Spleen (tissue), 11 donors: Measurements from ENCODE around the gene SLC26A1. TPM values are rescaled to one million over a fixed set of nuclear protein-coding genes. Genes with fewer than 3 reads are reported as not detected.

Experiments used
- DNase-seq: peaks from one replicate; pipeline ENCODE4 v3.0.0-alpha.2; 2020
- H3K27ac ChIP-seq, 8 donors: fragments of 200-600 bp; sonication (generic) in 7 of 8; 1 replicate in 4 of 8; 2 replicates in 4 of 8; pipeline versions ENCODE4 v1.5.0 to v1.8.0; 2016 to 2021; ENCODE audit warnings: inconsistent platforms in 4 of 8, mild to moderate bottlenecking in 4 of 8, moderate library complexity in 1 of 8
- H3K27me3 ChIP-seq, 7 donors: fragments of 200-600 bp; sonication (generic) in 6 of 7; replicated peaks in 1 of 7; 1 replicate in 4 of 7; 2 replicates in 3 of 7; pipeline versions ENCODE4 v1.5.0 to v1.8.0; 2016 to 2021; ENCODE audit warnings: inconsistent platforms in 3 of 7, mild to moderate bottlenecking in 1 of 7
- H3K36me3 ChIP-seq, 6 donors: fragments of 200-600 bp; sonication (generic) in 5 of 6; 1 replicate in 4 of 6; 2 replicates in 2 of 6; pipeline versions ENCODE4 v1.5.0 to v1.8.0; 2016 to 2021; ENCODE audit warnings: inconsistent platforms in 2 of 6
- H3K4me1 ChIP-seq, 6 donors: fragments of 200-600 bp; sonication (generic) in 5 of 6; 1 replicate in 3 of 6; 2 replicates in 3 of 6; pipeline versions ENCODE4 v1.5.0 to v1.8.0; 2016 to 2021; ENCODE audit warnings: inconsistent platforms in 3 of 6
- H3K4me3 ChIP-seq, 8 donors: fragments of 200-600 bp; sonication (generic) in 7 of 8; 1 replicate in 4 of 8; 2 replicates in 4 of 8; pipeline versions ENCODE4 v1.5.0 to v1.8.0; 2016 to 2021; ENCODE audit warnings: inconsistent platforms in 4 of 8, mild to moderate bottlenecking in 4 of 8, moderate library complexity in 2 of 8
- H3K9me3 ChIP-seq, 8 donors: fragments of 200-600 bp; sonication (generic) in 7 of 8; 1 replicate in 4 of 8; 2 replicates in 4 of 8; pipeline versions ENCODE4 v1.5.0 to v1.8.0; 2016 to 2021; ENCODE audit warnings: inconsistent platforms in 4 of 8
- CTCF ChIP-seq, 11 experiments: fragments of 200-600 bp in 7 of 11; fragments of 450-650 bp in 4 of 11; sonication (generic) in 4 of 11; IDR thresholded peaks in 8 of 11; conservative IDR thresholded peaks in 3 of 11; 1 replicate in 7 of 11; 2 replicates in 4 of 11; pipeline versions ENCODE4 v1.4.0 to v1.8.0; 2016 to 2021; ENCODE audit warnings: antibody characterized with exemption in 11 of 11, inconsistent platforms in 4 of 11, mild to moderate bottlenecking in 1 of 11
- POLR2A ChIP-seq, 3 donors: fragments of 450-650 bp; IDR thresholded peaks; one replicate each; pipeline ENCODE4 v1.5.1; 2017; ENCODE audit warnings: antibody characterized with exemption in 3 of 3, mild to moderate bottlenecking in 1 of 3
- POLR2AphosphoS5 ChIP-seq, 3 donors: sonication (generic); formaldehyde crosslinking; IDR thresholded peaks; one replicate each; pipeline ENCODE4 v1.5.1; 2017; ENCODE audit warnings: antibody characterized with exemption in 3 of 3
- WGBS, 5 donors: extraction: QIAGEN DNeasy Blood & Tissue Kit in 3 of 5; methylation state at CpG; one replicate each; pipeline versions ENCODE4 v1.1.5 to v1.1.7; 2013 to 2018; 5-methylcytosine and 5-hydroxymethylcytosine counted together
- intact Hi-C: fragments of 100-400 bp; cut with DNase I; formaldehyde crosslinking; loops from one replicate; pipeline ENCODE4 v1.15.0; 2023; ENCODE audit warnings: low total_unique reads
- polyA plus RNA-seq, 3 donors: library from polyadenylated mRNA; stranded (reverse); fragments of 200-250 nt; gene quantifications; one replicate each; pipeline ENCODE4 v1.2.1, GENCODE V29; 2013
- total RNA-seq, 7 donors: library from RNA; depleted of rRNA in 3 of 7; stranded (reverse); fragments of >200 nt in 3 of 7; fragmentation: NEBNext Ultra II Directional in 4 of 7; extraction: Animal tissue kit (Norgen Biotek cat#: 25700) in 4 of 7; gene quantifications; one replicate each; pipeline versions ENCODE4 v1.1.0 to v1.2.1, GENCODE V29; 2016 to 2021
- donor health status: healthy with polysubstance abuse.
- donor health status: DM: no; HTN: no; CAD: no; lungs with moderate emphysema.
- donor health status: DM: no; HTN: no; CAD: no.
- donor health status: Bipolar disorder and iron deficiency.
- donor health status: healthy.
- donor health status: DM: no; HTN: no; CAD: no.
- donor health status: DM: yes; HTN: yes; CAD: no.

Gene SLC26A1
- total and polyA plus RNA-seq, 10 donors, result 0.07 to 0.68 (median 0.24) TPM; not detected in 1

GRCh38 chr4:996030-996996 is 3.1 kb upstream of the SLC26A1 start:
- Histone ChIP-seq H3K4me1 (peaks cover 0 to 55% (median 39%) of the 10 kb centered on the region in 6 donors), H3K27ac (no peak overlapping the region), H3K9me3 (no peaks in the 10 kb centered on the region), H3K36me3 (peaks cover 0 to 9% (median 1%) of the 10 kb centered on the region in 6 donors), H3K4me3 (peak overlapping the region in 1 of 8 donors; percentile 60), H3K27me3 (peaks cover 0 to 55% (median 38%) of the 10 kb centered on the region in 7 donors)
- WGBS, 5 donors, result 60 to 73% (median 65%) methylated on average over 14 to 15 of the region's 15 CpGs
- no peak for DNase-seq
- intact Hi-C loops, result no loop called here
- TF ChIP-seq POLR2AphosphoS5 (IDR thresholded peaks at IDR 0.05), result no peak
- TF ChIP-seq POLR2A (IDR thresholded peaks at IDR 0.05), result no peak
- TF ChIP-seq CTCF (IDR thresholded peaks at IDR 0.05 in 8 of 11, conservative IDR thresholded peaks at IDR 0.05 in 3 of 11), result no peak

DNA sequence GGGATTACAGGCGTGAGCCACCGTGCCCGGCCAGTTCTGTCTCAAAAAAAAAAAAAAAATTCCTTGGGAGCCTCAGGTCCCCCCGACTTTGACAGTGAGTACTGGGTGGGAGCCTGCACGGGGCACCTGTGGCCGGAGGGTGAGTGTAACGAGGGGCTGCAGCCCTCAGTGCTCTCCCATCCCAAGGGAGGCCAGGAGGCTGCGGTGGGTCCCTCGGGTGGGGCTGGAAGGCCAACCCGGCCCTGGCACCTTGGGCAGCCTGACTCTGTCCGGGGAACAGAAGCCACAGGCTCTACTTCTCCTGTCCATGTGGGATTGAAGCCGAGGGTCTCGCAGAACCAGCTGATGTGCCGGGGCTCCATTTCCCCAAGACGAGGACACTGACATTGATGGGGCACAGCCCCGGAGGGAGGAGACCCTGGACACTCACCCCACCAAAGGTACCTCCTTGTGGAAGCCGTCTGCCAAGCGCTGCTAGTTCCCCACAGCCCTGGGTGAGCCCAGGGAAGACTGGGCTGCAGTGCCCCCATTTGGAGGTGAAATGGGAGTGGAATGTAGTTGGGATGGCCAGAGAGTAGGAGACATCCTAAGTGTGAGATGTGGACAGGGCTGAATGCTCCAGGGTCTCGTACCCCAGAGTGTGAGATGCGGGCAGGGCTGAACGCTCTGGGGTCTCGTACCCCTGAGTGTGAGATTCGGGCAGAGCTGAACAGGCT is 2.3 kb upstream of the SLC26A1 start:
- WGBS, 5 donors, result 83 to 93% (median 92%) methylated on average over 19 to 23 of the region's 23 CpGs
- Histone ChIP-seq H3K4me3 (no peak overlapping the region), H3K36me3 (peaks cover 0 to 17% (median 6%) of the 10 kb centered on the region in 6 donors), H3K4me1 (peaks cover 0 to 56% (median 39%) of the 10 kb centered on the region in 6 donors), H3K9me3 (no peaks in the 10 kb centered on the region), H3K27ac (no peak overlapping the region), H3K27me3 (peaks cover 0 to 47% (median 29%) of the 10 kb centered on the region in 7 donors)
- intact Hi-C loops, result no loop called here
- no peak for TF ChIP-seq POLR2A (IDR thresholded peaks at IDR 0.05)
- TF ChIP-seq POLR2AphosphoS5 (IDR thresholded peaks at IDR 0.05), result no peak
- TF ChIP-seq CTCF (IDR thresholded peaks at IDR 0.05 in 8 of 11, conservative IDR thresholded peaks at IDR 0.05 in 3 of 11), result no peak
- DNase-seq, result no peak

DNA sequence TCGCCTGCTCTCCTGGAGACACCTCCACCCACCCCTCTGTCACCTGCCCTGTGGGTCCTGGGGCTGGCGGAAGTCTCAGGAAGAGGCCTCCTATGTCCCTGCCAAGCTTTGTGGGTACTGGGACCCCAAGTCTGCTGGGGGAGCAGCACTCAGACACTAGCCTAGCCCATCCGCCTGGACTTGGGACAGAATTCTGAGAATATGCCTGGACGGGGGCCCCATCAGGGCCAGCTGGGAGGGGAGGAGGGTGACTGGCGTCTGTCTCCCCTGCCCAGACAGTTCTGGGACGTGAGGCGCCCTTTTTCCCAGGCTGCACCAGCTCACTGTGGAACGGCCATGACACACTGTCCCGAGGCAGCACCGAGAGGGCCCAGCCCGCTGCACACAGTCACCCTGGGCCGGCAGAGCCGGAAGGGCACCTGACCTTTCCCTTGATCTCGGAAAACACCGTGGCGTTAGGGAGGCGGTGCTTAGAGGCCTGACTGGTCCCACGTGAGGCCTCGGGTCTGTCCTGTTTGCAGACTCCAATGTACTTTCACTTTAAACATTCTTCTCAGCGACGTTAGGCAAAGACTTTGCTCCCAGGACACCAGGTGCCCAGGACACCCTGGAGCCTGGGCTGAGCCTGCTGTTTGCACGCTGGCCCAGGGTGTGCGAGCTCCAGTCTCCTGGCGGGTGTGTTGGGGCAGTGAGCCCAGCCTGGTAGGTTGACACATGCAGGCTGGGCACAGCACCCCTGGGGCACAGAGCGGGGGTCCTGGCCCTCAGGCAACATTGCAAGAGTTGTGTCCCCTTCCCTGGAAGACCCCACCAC is 700 bp downstream of the SLC26A1 start:
- DNase-seq, result no peak
- WGBS, 5 donors, result 59 to 91% (median 74%) methylated on average over 5 to 25 of the region's 25 CpGs
- H3K4me1 ChIP-seq, result peaks cover 6 to 53% (median 38%) of the 10 kb centered on the region in 6 donors
- TF ChIP-seq CTCF (IDR thresholded peaks at IDR 0.05 in 8 of 11, conservative IDR thresholded peaks at IDR 0.05 in 3 of 11) (no peak), POLR2A (IDR thresholded peaks at IDR 0.05) (no peak), POLR2AphosphoS5 (IDR thresholded peaks at IDR 0.05) (peak; percentile 70 to 84 (median 82))
- intact Hi-C loops, result no loop called here
- peaks cover 0 to 33% (median 16%) of the 10 kb centered on the region in 6 donors for H3K36me3 ChIP-seq
- H3K27ac ChIP-seq, result peak overlapping the region in 7 of 8 donors; percentile 44 to 79 (median 60)
- peak overlapping the region in 4 of 8 donors; percentile 5 to 52 (median 24) for H3K4me3 ChIP-seq
- peaks cover 0 to 20% (median 13%) of the 10 kb centered on the region in 7 donors for H3K27me3 ChIP-seq
- no peaks in the 10 kb centered on the region for H3K9me3 ChIP-seq
